Measurements from ENCODE around the gene MICAL2.

MICAL2 gene

GRCh38 chr11:12067796-12068357 is 42.5 kb upstream of the MICAL2 start:
- peaks cover 0 to 2% (median 2%) of the 10 kb centered on the region in 5 donors for H3K9me3 ChIP-seq (ENCODE audit: control insufficient read depth in 5 of 5, low read length in 5 of 5)
- no peak overlapping the region for H3K4me3 ChIP-seq (ENCODE audit: low read depth in 1 of 5, low read length in 5 of 5)
- no peak overlapping the region for H3K27ac ChIP-seq (ENCODE audit: low read depth, low read length)
- H3K4me1 ChIP-seq (ENCODE audit: control insufficient read depth in 5 of 5, insufficient read depth in 5 of 5, low read length in 5 of 5), result peaks cover 0 to 6% (median 0%) of the 10 kb centered on the region in 5 donors
- H3K27me3 ChIP-seq (ENCODE audit: control insufficient read depth in 5 of 5, insufficient read depth in 4 of 5, low read length in 5 of 5), result peaks cover 0 to 18% (median 7%) of the 10 kb centered on the region in 5 donors
- no peak overlapping the region for H3K9ac ChIP-seq (ENCODE audit: low read length in 5 of 5)
- H3K36me3 ChIP-seq (ENCODE audit: control insufficient read depth in 5 of 5, insufficient read depth in 5 of 5, low read length in 5 of 5), result no peaks in the 10 kb centered on the region

GRCh38 chr11:12069066-12069676 is 41.2 kb upstream of the MICAL2 start:
- H3K27ac ChIP-seq (ENCODE audit: low read depth, low read length), result no peak overlapping the region
- no peaks in the 10 kb centered on the region for H3K36me3 ChIP-seq (ENCODE audit: control insufficient read depth in 5 of 5, insufficient read depth in 5 of 5, low read length in 5 of 5)

DNA sequence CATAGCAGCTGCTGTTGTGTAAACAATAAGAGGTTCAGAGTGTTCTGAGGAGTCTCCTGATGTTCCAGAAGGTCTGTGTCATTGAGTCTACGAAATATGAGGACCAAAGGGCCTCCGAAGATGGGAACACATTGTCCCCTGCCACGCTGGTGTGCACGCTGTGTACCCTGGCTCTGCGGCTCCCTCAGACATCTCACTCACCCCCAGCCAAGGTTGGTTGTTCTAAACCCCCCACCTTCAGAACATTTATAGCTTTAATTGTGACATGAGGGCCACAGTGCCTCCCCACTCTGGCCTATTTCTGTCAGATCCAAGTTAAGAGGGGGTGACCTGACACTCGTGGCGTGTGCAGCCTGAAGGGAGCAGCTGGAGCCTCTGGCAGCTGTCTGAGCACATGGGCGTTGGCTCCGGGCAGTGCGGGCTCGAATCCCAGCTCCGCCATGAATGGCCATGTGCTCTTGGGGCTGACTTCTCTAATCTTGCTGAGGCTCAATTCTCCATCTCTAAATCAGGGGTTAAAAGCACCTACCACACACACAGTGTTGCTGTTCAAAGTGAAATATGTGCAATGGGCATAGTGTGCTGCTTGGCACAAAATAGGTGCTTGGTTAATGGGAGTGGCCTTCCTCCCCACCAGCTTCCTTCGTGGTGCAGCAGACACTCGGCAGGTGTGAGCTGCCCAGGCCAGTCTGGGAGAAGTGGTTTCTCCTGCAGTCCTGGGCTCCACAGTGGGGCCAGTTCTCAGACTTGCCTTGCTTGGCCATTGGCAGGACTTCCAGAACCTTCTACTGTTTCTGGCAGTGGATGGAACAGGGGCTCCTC is 39.7 kb upstream of the MICAL2 start:
- H3K27ac ChIP-seq (ENCODE audit: low read depth, low read length), result no peak overlapping the region
- no peak overlapping the region for H3K4me3 ChIP-seq (ENCODE audit: low read depth in 1 of 5, low read length in 5 of 5)
- peaks cover 0 to 18% (median 10%) of the 10 kb centered on the region in 5 donors for H3K27me3 ChIP-seq (ENCODE audit: control insufficient read depth in 5 of 5, insufficient read depth in 4 of 5, low read length in 5 of 5)
- H3K36me3 ChIP-seq (ENCODE audit: control insufficient read depth in 5 of 5, insufficient read depth in 5 of 5, low read length in 5 of 5), result no peaks in the 10 kb centered on the region
- no peak overlapping the region for H3K9ac ChIP-seq (ENCODE audit: low read length in 5 of 5)
- H3K9me3 ChIP-seq (ENCODE audit: control insufficient read depth in 5 of 5, low read length in 5 of 5), result no peaks in the 10 kb centered on the region
- H3K4me1 ChIP-seq (ENCODE audit: control insufficient read depth in 5 of 5, insufficient read depth in 5 of 5, low read length in 5 of 5), result peaks cover 0 to 6% (median 0%) of the 10 kb centered on the region in 5 donors

More at GRCh38 chr11:12069066-12069676, 41.2 kb upstream of the MICAL2 start:
- peaks cover 0 to 6% (median 0%) of the 10 kb centered on the region in 5 donors for H3K4me1 ChIP-seq (ENCODE audit: control insufficient read depth in 5 of 5, insufficient read depth in 5 of 5, low read length in 5 of 5)
- H3K9me3 ChIP-seq (ENCODE audit: control insufficient read depth in 5 of 5, low read length in 5 of 5), result peaks cover 0 to 2% (median 2%) of the 10 kb centered on the region in 5 donors
- H3K9ac ChIP-seq (ENCODE audit: low read length in 5 of 5), result no peak overlapping the region
- H3K4me3 ChIP-seq (ENCODE audit: low read depth in 1 of 5, low read length in 5 of 5), result no peak overlapping the region
- peaks cover 0 to 18% (median 10%) of the 10 kb centered on the region in 5 donors for H3K27me3 ChIP-seq (ENCODE audit: control insufficient read depth in 5 of 5, insufficient read depth in 4 of 5, low read length in 5 of 5)

DNA sequence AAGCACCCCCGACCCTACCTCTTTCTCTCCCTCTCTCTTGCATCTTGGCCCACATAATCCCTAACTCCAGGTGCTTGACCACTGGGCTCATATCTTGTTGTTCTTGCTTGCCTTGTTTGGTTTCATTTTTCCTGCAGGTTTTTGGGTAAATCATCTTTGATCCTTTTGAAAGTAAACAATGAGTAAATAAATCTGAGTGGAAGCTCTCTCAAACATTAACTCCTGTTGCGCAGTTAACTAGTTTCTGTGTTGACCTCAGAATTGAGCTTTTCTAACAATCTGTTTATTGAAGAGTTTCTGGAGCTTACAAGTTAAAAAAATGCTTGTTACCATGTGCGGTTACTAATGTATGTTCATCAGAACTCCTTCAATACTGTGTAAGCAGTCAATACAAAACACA is 38.8 kb upstream of the MICAL2 start:
- H3K4me3 ChIP-seq (ENCODE audit: low read depth in 1 of 5, low read length in 5 of 5), result no peak overlapping the region
- H3K36me3 ChIP-seq (ENCODE audit: control insufficient read depth in 5 of 5, insufficient read depth in 5 of 5, low read length in 5 of 5), result no peaks in the 10 kb centered on the region
- peaks cover 0 to 15% (median 10%) of the 10 kb centered on the region in 5 donors for H3K27me3 ChIP-seq (ENCODE audit: control insufficient read depth in 5 of 5, insufficient read depth in 4 of 5, low read length in 5 of 5)
- peaks cover 0 to 10% (median 4%) of the 10 kb centered on the region in 5 donors for H3K4me1 ChIP-seq (ENCODE audit: control insufficient read depth in 5 of 5, insufficient read depth in 5 of 5, low read length in 5 of 5)
- no peak overlapping the region for H3K27ac ChIP-seq (ENCODE audit: low read depth, low read length)
- H3K9ac ChIP-seq (ENCODE audit: low read length in 5 of 5), result no peak overlapping the region
- H3K9me3 ChIP-seq (ENCODE audit: control insufficient read depth in 5 of 5, low read length in 5 of 5), result no peaks in the 10 kb centered on the region

DNA sequence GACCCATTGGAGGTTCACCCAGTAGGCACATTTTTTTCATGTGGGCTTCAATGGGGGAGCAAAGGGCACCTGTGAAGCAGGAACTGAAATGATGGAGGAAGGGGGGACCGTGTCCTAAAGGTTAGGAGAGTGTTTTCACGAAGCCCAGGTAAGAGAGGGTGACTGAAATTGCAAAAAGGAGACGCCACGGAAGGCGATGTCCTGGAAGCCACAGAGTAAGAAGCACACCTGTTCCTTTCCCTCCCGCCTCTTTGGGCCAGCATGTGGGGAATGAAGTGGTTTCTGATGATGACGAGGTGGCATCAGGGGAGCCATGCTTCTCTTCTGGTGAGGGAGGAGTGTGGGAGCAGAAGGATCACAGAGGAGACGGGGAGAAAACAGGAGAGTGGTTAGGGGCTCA is 37.0 kb upstream of the MICAL2 start:
- H3K4me3 ChIP-seq (ENCODE audit: low read depth in 1 of 5, low read length in 5 of 5), result no peak overlapping the region
- no peak overlapping the region for H3K9ac ChIP-seq (ENCODE audit: low read length in 5 of 5)
- peaks cover 0 to 8% (median 5%) of the 10 kb centered on the region in 5 donors for H3K27me3 ChIP-seq (ENCODE audit: control insufficient read depth in 5 of 5, insufficient read depth in 4 of 5, low read length in 5 of 5)
- H3K36me3 ChIP-seq (ENCODE audit: control insufficient read depth in 5 of 5, insufficient read depth in 5 of 5, low read length in 5 of 5), result no peaks in the 10 kb centered on the region
- no peaks in the 10 kb centered on the region for H3K9me3 ChIP-seq (ENCODE audit: control insufficient read depth in 5 of 5, low read length in 5 of 5)
- no peak overlapping the region for H3K27ac ChIP-seq (ENCODE audit: low read depth, low read length)
- H3K4me1 ChIP-seq (ENCODE audit: control insufficient read depth in 5 of 5, insufficient read depth in 5 of 5, low read length in 5 of 5), result peaks cover 0 to 11% (median 6%) of the 10 kb centered on the region in 5 donors

DNA sequence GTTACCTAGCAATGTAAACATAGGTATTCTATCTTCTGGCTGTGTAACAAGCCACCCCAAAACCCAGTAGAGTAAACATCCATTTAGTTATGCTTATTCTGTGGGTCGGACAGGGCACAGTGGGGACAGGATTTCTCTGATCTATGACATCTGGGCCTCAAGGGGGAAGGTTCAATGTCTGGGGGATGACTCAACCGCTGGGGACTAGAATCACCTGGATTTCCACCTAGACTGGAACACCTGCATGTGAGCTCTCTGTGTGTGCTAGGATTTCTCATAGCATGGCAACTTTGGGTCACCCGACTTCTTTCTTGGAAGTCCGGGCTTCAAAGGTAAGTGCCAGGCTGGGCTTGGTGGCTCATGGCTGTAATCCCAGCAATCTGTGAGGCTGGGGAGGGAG is 36.5 kb upstream of the MICAL2 start:
- Histone ChIP-seq H3K27me3 (ENCODE audit: control insufficient read depth in 5 of 5, insufficient read depth in 4 of 5, low read length in 5 of 5) (peaks cover 0 to 8% (median 4%) of the 10 kb centered on the region in 5 donors), H3K27ac (ENCODE audit: low read depth, low read length) (no peak overlapping the region), H3K4me3 (ENCODE audit: low read depth in 1 of 5, low read length in 5 of 5) (no peak overlapping the region), H3K36me3 (ENCODE audit: control insufficient read depth in 5 of 5, insufficient read depth in 5 of 5, low read length in 5 of 5) (no peaks in the 10 kb centered on the region), H3K9ac (ENCODE audit: low read length in 5 of 5) (no peak overlapping the region), H3K4me1 (ENCODE audit: control insufficient read depth in 5 of 5, insufficient read depth in 5 of 5, low read length in 5 of 5) (peaks cover 0 to 11% (median 6%) of the 10 kb centered on the region in 5 donors), H3K9me3 (ENCODE audit: control insufficient read depth in 5 of 5, low read length in 5 of 5) (no peaks in the 10 kb centered on the region)

- Histone ChIP-seq H3K4me1 (ENCODE audit: control insufficient read depth in 5 of 5, insufficient read depth in 5 of 5, low read length in 5 of 5) (peaks cover 0 to 11% (median 6%) of the 10 kb centered on the region in 5 donors), H3K9me3 (ENCODE audit: control insufficient read depth in 5 of 5, low read length in 5 of 5) (no peaks in the 10 kb centered on the region), H3K27ac (ENCODE audit: low read depth, low read length) (no peak overlapping the region), H3K27me3 (ENCODE audit: control insufficient read depth in 5 of 5, insufficient read depth in 4 of 5, low read length in 5 of 5) (peaks cover 0 to 8% (median 3%) of the 10 kb centered on the region in 5 donors), H3K9ac (ENCODE audit: low read length in 5 of 5) (no peak overlapping the region), H3K36me3 (ENCODE audit: control insufficient read depth in 5 of 5, insufficient read depth in 5 of 5, low read length in 5 of 5) (no peaks in the 10 kb centered on the region), H3K4me3 (ENCODE audit: low read depth in 1 of 5, low read length in 5 of 5) (no peak overlapping the region)
These were observed 35.7 kb upstream of the MICAL2 start for GRCh38 chr11:12074529-12075195.

GRCh38 chr11:12075291-12075690 is 35.1 kb upstream of the MICAL2 start:
- no peak overlapping the region for H3K4me3 ChIP-seq (ENCODE audit: low read depth in 1 of 5, low read length in 5 of 5)
- no peaks in the 10 kb centered on the region for H3K36me3 ChIP-seq (ENCODE audit: control insufficient read depth in 5 of 5, insufficient read depth in 5 of 5, low read length in 5 of 5)
- H3K27me3 ChIP-seq (ENCODE audit: control insufficient read depth in 5 of 5, insufficient read depth in 4 of 5, low read length in 5 of 5), result peaks cover 0 to 9% (median 3%) of the 10 kb centered on the region in 5 donors
- H3K27ac ChIP-seq (ENCODE audit: low read depth, low read length), result no peak overlapping the region
- H3K9ac ChIP-seq (ENCODE audit: low read length in 5 of 5), result no peak overlapping the region
- peaks cover 0 to 11% (median 8%) of the 10 kb centered on the region in 5 donors for H3K4me1 ChIP-seq (ENCODE audit: control insufficient read depth in 5 of 5, insufficient read depth in 5 of 5, low read length in 5 of 5)
- H3K9me3 ChIP-seq (ENCODE audit: control insufficient read depth in 5 of 5, low read length in 5 of 5), result no peaks in the 10 kb centered on the region

GRCh38 chr11:12075822-12076821 is 34.3 kb upstream of the MICAL2 start:
- H3K4me1 ChIP-seq (ENCODE audit: control insufficient read depth in 5 of 5, insufficient read depth in 5 of 5, low read length in 5 of 5), result peaks cover 0 to 11% (median 8%) of the 10 kb centered on the region in 5 donors
- no peak overlapping the region for H3K4me3 ChIP-seq (ENCODE audit: low read depth in 1 of 5, low read length in 5 of 5)
- no peaks in the 10 kb centered on the region for H3K9me3 ChIP-seq (ENCODE audit: control insufficient read depth in 5 of 5, low read length in 5 of 5)
- peaks cover 0 to 8% (median 0%) of the 10 kb centered on the region in 5 donors for H3K27me3 ChIP-seq (ENCODE audit: control insufficient read depth in 5 of 5, insufficient read depth in 4 of 5, low read length in 5 of 5)
- no peak overlapping the region for H3K9ac ChIP-seq (ENCODE audit: low read length in 5 of 5)
- no peak overlapping the region for H3K27ac ChIP-seq (ENCODE audit: low read depth, low read length)
- no peaks in the 10 kb centered on the region for H3K36me3 ChIP-seq (ENCODE audit: control insufficient read depth in 5 of 5, insufficient read depth in 5 of 5, low read length in 5 of 5)

All from subcutaneous abdominal adipose tissue (tissue), 5 donors.